H1 (cell line): ENCODE data around the gene CMKLR1. TPM values are rescaled to one million over a fixed set of nuclear protein-coding genes. Genes with fewer than 3 reads are reported as not detected.

Source experiments
- ASH2L ChIP-seq: fragments of 200-600, 300-600 bp; sonication (generic); IDR thresholded peaks from one replicate; pipeline ENCODE4 v1.7.1; 2017; ENCODE audit warnings: low read length
- CHD1 ChIP-seq: IDR thresholded peaks from 2 replicates; pipeline ENCODE4 v1.6.1; 2012; ENCODE audit warnings: low read depth, low read length, improper control_type of control experiment
- CHD2 ChIP-seq: IDR thresholded peaks from 2 replicates; pipeline ENCODE4 v1.6.1; 2012; ENCODE audit warnings: low read length, improper control_type of control experiment
- E2F6 ChIP-seq: IDR thresholded peaks from 2 replicates; pipeline ENCODE4 v1.6.1; 2012; ENCODE audit warnings: inconsistent platforms
- EGR1 ChIP-seq: IDR thresholded peaks from 2 replicates; pipeline ENCODE4 v1.6.1; 2011; ENCODE audit warnings: low read depth, low read length, borderline replicate concordance
- EP300 ChIP-seq, 2 experiments: IDR thresholded peaks; 1 replicate in 1 of 2; 2 replicates in 1 of 2; pipeline ENCODE4 v1.6.1; 2011 to 2012; ENCODE audit warnings: low read depth in 2 of 2, low read length in 2 of 2, mild to moderate bottlenecking in 2 of 2, borderline replicate concordance in 1 of 2, inconsistent platforms in 1 of 2, moderate library complexity in 1 of 2
- GABPA ChIP-seq: IDR thresholded peaks from 2 replicates; pipeline ENCODE4 v1.6.1; 2011; ENCODE audit warnings: mild to moderate bottlenecking, low read length, moderate library complexity, borderline replicate concordance; ENCODE audit not compliant: insufficient read depth
- GTF2F1 ChIP-seq: IDR thresholded peaks from 2 replicates; pipeline ENCODE4 v1.6.1; 2012; ENCODE audit warnings: low read depth, low read length, improper control_type of control experiment, borderline replicate concordance
- JUN ChIP-seq: IDR thresholded peaks from 2 replicates; pipeline ENCODE4 v1.6.1; 2011; ENCODE audit warnings: low read depth, mild to moderate bottlenecking, improper control_type of control experiment, low read length
- KDM1A ChIP-seq: fragments of 200-600, 300-600 bp; sonication (generic); IDR thresholded peaks from 2 replicates; pipeline ENCODE4 v1.7.1; 2016; ENCODE audit warnings: mild to moderate bottlenecking, low read length, borderline replicate concordance
- MAX ChIP-seq: IDR thresholded peaks from 2 replicates; pipeline ENCODE4 v1.6.1; 2012; ENCODE audit warnings: inconsistent platforms
- PHF8 ChIP-seq: fragments of 200-600 bp; sonication (generic); conservative IDR thresholded peaks from 2 replicates; pipeline ENCODE4 v1.7.1; 2012; ENCODE audit warnings: low read depth, mild to moderate bottlenecking, inconsistent platforms, low read length, moderate library complexity
- RNF2 ChIP-seq: fragments of 200-900, 300-1000 bp; sonication (generic); IDR thresholded peaks from 2 replicates; pipeline ENCODE4 v1.7.1; 2016; ENCODE audit warnings: borderline replicate concordance, low read depth, mild to moderate bottlenecking, antibody characterized with exemption, low read length; ENCODE audit not compliant: poor library complexity, severe bottlenecking; ENCODE audit errors: missing control alignments
- SIN3A ChIP-seq, 2 experiments: IDR thresholded peaks in 1 of 2; conservative IDR thresholded peaks in 1 of 2; 2 replicates each; pipeline ENCODE4 v1.6.1; 2011 to 2012; ENCODE audit warnings: low read length in 2 of 2, improper control_type of control experiment in 1 of 2, low read depth in 1 of 2, mild to moderate bottlenecking in 1 of 2
- SP1 ChIP-seq: IDR thresholded peaks from 2 replicates; pipeline ENCODE4 v1.6.1; 2011; ENCODE audit warnings: low read depth, low read length
- TAF1 ChIP-seq: IDR thresholded peaks from 2 replicates; pipeline ENCODE4 v1.6.1; 2011; ENCODE audit warnings: mild to moderate bottlenecking, low read depth, low read length
- TBP ChIP-seq: IDR thresholded peaks from 2 replicates; pipeline ENCODE4 v1.6.1; 2011; ENCODE audit warnings: low read depth, low read length, improper control_type of control experiment
- USF2 ChIP-seq: IDR thresholded peaks from 2 replicates; pipeline ENCODE4 v1.6.1; 2011; ENCODE audit warnings: low read length, improper control_type of control experiment
- polyA plus RNA-seq, 7 experiments: library from polyadenylated mRNA; depleted of rRNA in 3 of 7; stranded (reverse) in 5 of 7; unstranded in 2 of 7; fragments of >200 nt in 5 of 7; fragments of 200-250 nt in 2 of 7; gene quantifications; 1 replicate in 5 of 7; 2 replicates in 1 of 7; 4 replicates in 1 of 7; pipeline versions ENCODE4 v1.2.1 to v1.2.3, GENCODE V29; 2011 to 2013; ENCODE audit warnings: missing spikeins in 2 of 7, mixed read lengths in 2 of 7
- total RNA-seq: library from RNA; stranded (reverse); fragmentation: NEBNext Ultra II Directional; extraction: Animal tissue kit (Norgen Biotek cat#: 25700); gene quantifications from 2 replicates; pipeline ENCODE4 v1.2.1, GENCODE V29; 2021
- TF ChIP-seq, protein P1 (sequence below): IDR thresholded peaks from 2 replicates; pipeline ENCODE4 v1.6.1; 2011; ENCODE audit warnings: low read depth, mild to moderate bottlenecking, low read length; ENCODE audit not compliant: insufficient read depth

CMKLR1 gene
- total and polyA plus RNA-seq, 2 of the 8 experiments (the other 6 are each of a cell fraction or from before 2014, with no cell fraction given), result 2.1 to 2.8 TPM

GRCh38 chr12:108316176-108317086 is 22.7 kb downstream of the CMKLR1 start (continued):
- TF ChIP-seq E2F6, result no peak
- peak; percentile 73 for TF ChIP-seq SP1
- TF ChIP-seq EP300 (IDR thresholded peaks at IDR 0.05; ENCODE audit: borderline replicate concordance in 1 of 2, low read depth in 2 of 2, low read length in 2 of 2), result peak in 1 of 2 experiments; percentile 79; a peak in 1 of 3 replicates
- peak; percentile 70; the same call in 1 of the 2 replicates for TF ChIP-seq KDM1A
- no peak; the same call in 1 of the 2 replicates for TF ChIP-seq MAX
- no peak for TF ChIP-seq ASH2L
- TF ChIP-seq JUN, result no peak
- no peak for TF ChIP-seq TBP
- no peak for TF ChIP-seq CHD1
- TF ChIP-seq PHF8, result no peak
- no peak for TF ChIP-seq RNF2
- no peak for TF ChIP-seq GABPA
- TF ChIP-seq, protein P1, sequence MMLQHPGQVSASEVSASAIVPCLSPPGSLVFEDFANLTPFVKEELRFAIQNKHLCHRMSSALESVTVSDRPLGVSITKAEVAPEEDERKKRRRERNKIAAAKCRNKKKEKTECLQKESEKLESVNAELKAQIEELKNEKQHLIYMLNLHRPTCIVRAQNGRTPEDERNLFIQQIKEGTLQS, result no peak
- TF ChIP-seq GTF2F1, result no peak
- no peak for TF ChIP-seq USF2
- 0 out of 2 replicates have a peak, but pooled peaks have one; percentile 18 for TF ChIP-seq TAF1
- TF ChIP-seq EGR1, result no peak
- no peak for TF ChIP-seq SIN3A (conservative IDR thresholded peaks at IDR 0.05 in 1 of 2, IDR thresholded peaks at IDR 0.05 in 1 of 2; ENCODE audit: low read depth in 1 of 2, low read length in 2 of 2)
- no peak for TF ChIP-seq CHD2
